Posterior cingulate gyrus (tissue), 11 donors: ENCODE measurements around the gene SLC2A5.
"Not testable (repeated sequence)": the region's sequence is repeated elsewhere in the genome, so short reads cannot be mapped to it uniquely, and the experiment has no call there.

Experiments used
- DNase-seq, 10 donors: peaks; one replicate each; pipeline versions ENCODE4 v3.0.0 to v3.0.0-alpha.2; 2020 to 2021; ENCODE audit warnings: mixed read lengths in 3 of 10
- intact Hi-C: fragments of 100-400 bp; cut with DNase I; formaldehyde crosslinking; loops from one replicate; pipeline ENCODE4 v1.15.1; 2023

SLC2A5 gene

GRCh38 chr1:9039761-9040658, 29.4 kb downstream of the SLC2A5 start:
- DNase-seq: peak in 2 of 10 donors; percentile 65 to 76
- intact Hi-C loops: no loop called here

- intact Hi-C loops: no loop called here
- DNase-seq: peak in 2 of 10 donors; percentile 64 to 84
Observed at GRCh38 chr1:9038881-9039760, 30.3 kb downstream of the SLC2A5 start.

- intact Hi-C loops: no loop called here
- peak in 1 of 10 donors; percentile 68 for DNase-seq
Observed at GRCh38 chr1:9038338-9038650, 31.1 kb downstream of the SLC2A5 start.

GRCh38 chr1:9037476-9038337, 31.7 kb downstream of the SLC2A5 start:
- intact Hi-C loops: no loop called here

GRCh38 chr1:9035226-9035625, 34.2 kb downstream of the SLC2A5 start:
- intact Hi-C loops: no loop called here
- peak in 1 of 10 donors; percentile 12 for DNase-seq

More at GRCh38 chr1:9037476-9038337, 31.7 kb downstream of the SLC2A5 start:
- DNase-seq: peak in 2 of 10 donors; percentile 45 to 73

- intact Hi-C loops: no loop called here
- DNase-seq: peak in 1 of 10 donors; percentile 3
Observed at GRCh38 chr1:9033363-9033762, 36.1 kb downstream of the SLC2A5 start.

GRCh38 chr1:9031484-9032259, 37.8 kb downstream of the SLC2A5 start:
- intact Hi-C loops: no loop called here
- DNase-seq: peak in 2 of 10 donors; percentile 47 to 80

- intact Hi-C loops: not testable (repeated sequence)
Observed at GRCh38 chr1:9031077-9031476, 38.4 kb downstream of the SLC2A5 start.

GRCh38 chr1:9028921-9029705, 40.3 kb downstream of the SLC2A5 start:
- DNase-seq: peak in 1 of 10 donors; percentile 7
- intact Hi-C loops: no loop called here

More at GRCh38 chr1:9031077-9031476, 38.4 kb downstream of the SLC2A5 start:
- peak in 2 of 10 donors; percentile 10 to 12 for DNase-seq

GRCh38 chr1:9027307-9027706, 42.1 kb downstream of the SLC2A5 start:
- DNase-seq: no peak
- intact Hi-C loops: no loop called here

- peak in 1 of 10 donors; percentile 8 for DNase-seq
- intact Hi-C loops: no loop called here
Observed at GRCh38 chr1:9025449-9025848, 44.0 kb downstream of the SLC2A5 start.

- DNase-seq: peak in 1 of 10 donors; percentile 73
- intact Hi-C loops: no loop called here
Observed at GRCh38 chr1:9024837-9025236, 44.6 kb downstream of the SLC2A5 start.

GRCh38 chr1:9022773-9023172, 46.7 kb downstream of the SLC2A5 start:
- peak in 2 of 10 donors; percentile 8 to 45 for DNase-seq
- intact Hi-C loops: no loop called here

GRCh38 chr1:9022026-9022738, 47.3 kb downstream of the SLC2A5 start:
- intact Hi-C loops: not testable (repeated sequence)
- DNase-seq: peak in 1 of 10 donors; percentile 11

- DNase-seq: no peak
Observed at GRCh38 chr1:9020305-9020704, 49.1 kb downstream of the SLC2A5 start.

GRCh38 chr1:9019896-9020295, 49.5 kb downstream of the SLC2A5 start:
- peak in 1 of 10 donors; percentile 24 for DNase-seq
- intact Hi-C loops: no loop called here

More at GRCh38 chr1:9020305-9020704, 49.1 kb downstream of the SLC2A5 start:
- intact Hi-C loops: no loop called here

- DNase-seq: peak in 1 of 10 donors; percentile 38
Observed at GRCh38 chr1:9018333-9018732, 51.1 kb downstream of the SLC2A5 start.

GRCh38 chr1:9016455-9016854, 53.0 kb downstream of the SLC2A5 start:
- intact Hi-C loops: no loop called here
- DNase-seq: no peak

More at GRCh38 chr1:9018333-9018732, 51.1 kb downstream of the SLC2A5 start:
- intact Hi-C loops: no loop called here
